ENCODE data around the gene ABHD17C. TPM values are rescaled to one million over a fixed set of nuclear protein-coding genes. Genes with fewer than 3 reads are reported as not detected.

The ABHD17C gene
- total RNA-seq, 1 experiment from 2014 or later: 42.2 TPM

DNA sequence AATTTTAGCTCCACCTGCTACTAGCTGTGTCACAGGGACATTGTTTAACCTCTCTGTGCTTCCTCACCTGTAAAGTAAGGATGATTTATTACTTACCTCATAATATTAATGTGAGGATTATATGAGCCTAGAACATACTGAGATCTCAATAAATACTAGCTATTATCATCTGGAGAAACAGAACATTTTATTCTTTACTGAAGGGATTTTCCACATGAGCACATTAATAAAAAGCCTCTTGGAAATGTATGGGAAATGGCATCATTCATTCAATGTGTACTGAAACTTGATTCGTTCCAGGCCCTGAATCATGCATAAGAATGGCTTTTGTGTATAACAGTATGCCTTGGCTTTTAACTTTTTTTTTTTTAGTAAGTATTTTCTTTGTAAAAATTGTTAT lies 73.0 kb downstream of the ABHD17C start:
- H3K79me2 ChIP-seq (ENCODE audit: low read depth): no peaks in the 10 kb centered on the region
- no peak for TF ChIP-seq EZH2 (IDR thresholded peaks at IDR 0.05; ENCODE audit: low read depth)
- TF ChIP-seq, protein P1, sequence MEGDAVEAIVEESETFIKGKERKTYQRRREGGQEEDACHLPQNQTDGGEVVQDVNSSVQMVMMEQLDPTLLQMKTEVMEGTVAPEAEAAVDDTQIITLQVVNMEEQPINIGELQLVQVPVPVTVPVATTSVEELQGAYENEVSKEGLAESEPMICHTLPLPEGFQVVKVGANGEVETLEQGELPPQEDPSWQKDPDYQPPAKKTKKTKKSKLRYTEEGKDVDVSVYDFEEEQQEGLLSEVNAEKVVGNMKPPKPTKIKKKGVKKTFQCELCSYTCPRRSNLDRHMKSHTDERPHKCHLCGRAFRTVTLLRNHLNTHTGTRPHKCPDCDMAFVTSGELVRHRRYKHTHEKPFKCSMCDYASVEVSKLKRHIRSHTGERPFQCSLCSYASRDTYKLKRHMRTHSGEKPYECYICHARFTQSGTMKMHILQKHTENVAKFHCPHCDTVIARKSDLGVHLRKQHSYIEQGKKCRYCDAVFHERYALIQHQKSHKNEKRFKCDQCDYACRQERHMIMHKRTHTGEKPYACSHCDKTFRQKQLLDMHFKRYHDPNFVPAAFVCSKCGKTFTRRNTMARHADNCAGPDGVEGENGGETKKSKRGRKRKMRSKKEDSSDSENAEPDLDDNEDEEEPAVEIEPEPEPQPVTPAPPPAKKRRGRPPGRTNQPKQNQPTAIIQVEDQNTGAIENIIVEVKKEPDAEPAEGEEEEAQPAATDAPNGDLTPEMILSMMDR (conservative IDR thresholded peaks at IDR 0.05): no peak
- H3K36me3 ChIP-seq (ENCODE audit: low read depth): no peaks in the 10 kb centered on the region
- no peak for DNase-seq
- CTCF ChIA-PET: no interaction called here
- H3K9me2 ChIP-seq (ENCODE audit: insufficient read depth): no peaks in the 10 kb centered on the region
- H3K9me3 ChIP-seq (ENCODE audit: insufficient read depth, low read depth): no peaks in the 10 kb centered on the region
- H2AFZ ChIP-seq: no peak overlapping the region
- H3K4me3 ChIP-seq: no peak overlapping the region
- intact Hi-C loops (cut with micrococcal nuclease; ENCODE audit: unreplicated experiment): no loop called here
- POLR2A ChIA-PET (ENCODE audit: unreplicated experiment): no interaction called here
- no peak overlapping the region for H3K27ac ChIP-seq
- H3K4me2 ChIP-seq: no peak overlapping the region
- BruUV-seq (replicated peaks): no TSS peak
- no peaks in the 10 kb centered on the region for H4K20me1 ChIP-seq (ENCODE audit: insufficient read depth)
- H3K4me1 ChIP-seq (replicated peaks; ENCODE audit: insufficient read depth): no peaks in the 10 kb centered on the region
- no peaks in the 10 kb centered on the region for H3F3A ChIP-seq (ENCODE audit: insufficient read depth, low read depth)
- H3K27me3 ChIP-seq (ENCODE audit: insufficient read depth, low read depth): no peaks in the 10 kb centered on the region

- no peaks in the 10 kb centered on the region for H3K9me3 ChIP-seq (ENCODE audit: insufficient read depth, low read depth)
Observed at GRCh38 chr15:80769153-80769828, 74.2 kb downstream of the ABHD17C start.

DNA sequence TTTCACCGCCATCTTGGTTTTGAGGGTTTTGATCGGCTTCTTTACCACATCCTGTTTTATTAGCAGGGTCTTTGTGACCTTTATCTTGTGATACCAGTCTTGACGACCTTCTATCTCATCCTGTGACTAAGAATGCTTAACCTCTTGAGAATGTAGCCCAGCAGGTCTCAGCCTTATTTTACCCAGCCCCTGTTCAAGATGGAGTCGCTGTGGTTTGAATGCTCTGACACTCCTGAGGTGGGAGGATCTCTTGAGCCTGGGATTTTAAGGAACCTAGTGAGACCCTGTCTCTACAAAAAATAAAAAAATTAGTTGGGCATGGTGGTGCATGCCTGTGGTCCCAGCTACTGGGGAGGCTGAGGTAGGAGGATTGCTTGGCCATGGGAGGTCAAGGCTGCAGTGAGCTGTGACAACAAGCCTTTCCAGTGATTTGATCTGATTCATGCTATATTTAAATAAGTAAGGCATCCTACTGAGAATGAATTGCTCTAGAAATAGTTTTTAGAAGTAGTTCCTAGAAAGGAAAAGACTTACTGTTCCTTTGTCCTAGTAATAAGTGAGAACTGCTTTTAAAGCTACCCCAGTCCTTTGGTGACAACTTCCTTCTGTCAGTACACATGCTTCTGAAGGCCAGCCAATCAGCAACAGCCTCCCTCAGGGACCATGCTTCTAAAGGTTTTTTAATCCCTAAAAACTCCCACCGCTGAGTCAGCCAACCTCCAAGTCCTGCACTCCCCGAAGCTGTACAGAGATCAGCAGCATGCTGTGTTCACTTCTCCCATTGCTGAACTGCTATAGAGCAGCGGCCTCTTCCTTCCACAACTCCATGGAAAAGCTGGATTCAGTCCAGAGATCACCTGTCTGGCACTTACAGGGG lies 75.0 kb downstream of the ABHD17C start:
- Histone ChIP-seq H3K4me2 (no peak overlapping the region), H3K79me2 (ENCODE audit: low read depth) (no peaks in the 10 kb centered on the region), H3K9me2 (ENCODE audit: insufficient read depth) (no peaks in the 10 kb centered on the region), H3K9me3 (ENCODE audit: insufficient read depth, low read depth) (no peaks in the 10 kb centered on the region), H3K36me3 (ENCODE audit: low read depth) (no peaks in the 10 kb centered on the region), H3F3A (ENCODE audit: insufficient read depth, low read depth) (no peaks in the 10 kb centered on the region), H3K27me3 (ENCODE audit: insufficient read depth, low read depth) (no peaks in the 10 kb centered on the region), H3K4me1 (replicated peaks; ENCODE audit: insufficient read depth) (no peaks in the 10 kb centered on the region), H3K27ac (no peak overlapping the region), H3K4me3 (no peak overlapping the region), H4K20me1 (ENCODE audit: insufficient read depth) (no peaks in the 10 kb centered on the region), H2AFZ (no peak overlapping the region)
- intact Hi-C loops (cut with micrococcal nuclease; ENCODE audit: unreplicated experiment): no loop called here
- ChIA-PET CTCF (no interaction called here), POLR2A (ENCODE audit: unreplicated experiment) (no interaction called here)
- no TSS peak for BruUV-seq (replicated peaks)
- DNase-seq: no peak
- TF ChIP-seq, protein P1 (conservative IDR thresholded peaks at IDR 0.05): no peak
- no peak for TF ChIP-seq EZH2 (IDR thresholded peaks at IDR 0.05; ENCODE audit: low read depth)

More at GRCh38 chr15:80769153-80769828, 74.2 kb downstream of the ABHD17C start:
- Histone ChIP-seq H3K9me2 (ENCODE audit: insufficient read depth) (no peaks in the 10 kb centered on the region), H3K4me1 (replicated peaks; ENCODE audit: insufficient read depth) (no peaks in the 10 kb centered on the region), H4K20me1 (ENCODE audit: insufficient read depth) (no peaks in the 10 kb centered on the region), H3K27me3 (ENCODE audit: insufficient read depth, low read depth) (no peaks in the 10 kb centered on the region), H2AFZ (no peak overlapping the region), H3K4me3 (no peak overlapping the region), H3K4me2 (no peak overlapping the region), H3F3A (ENCODE audit: insufficient read depth, low read depth) (no peaks in the 10 kb centered on the region), H3K36me3 (ENCODE audit: low read depth) (no peaks in the 10 kb centered on the region), H3K79me2 (ENCODE audit: low read depth) (no peaks in the 10 kb centered on the region), H3K27ac (no peak overlapping the region)
- ChIA-PET POLR2A (ENCODE audit: unreplicated experiment) (no interaction called here), CTCF (no interaction called here)
- DNase-seq: no peak
- no TSS peak for BruUV-seq (replicated peaks)
- no peak for TF ChIP-seq EZH2 (IDR thresholded peaks at IDR 0.05; ENCODE audit: low read depth)
- TF ChIP-seq, protein P1 (conservative IDR thresholded peaks at IDR 0.05): no peak
- intact Hi-C loops (cut with micrococcal nuclease; ENCODE audit: unreplicated experiment): no loop called here

Data from PC-9 (cell line).